Fibroblast of gingiva (primary cell): Measurements from ENCODE around the gene GPBP1.
"Not testable (repeated sequence)": the region's sequence is repeated elsewhere in the genome, so short reads cannot be mapped to it uniquely, and the experiment has no call there.

Experiments
- DNase-seq: peaks from one replicate; pipeline ENCODE4 v3.0.0-alpha.2; 2011; ENCODE audit warnings: low read depth

GPBP1 gene

DNA sequence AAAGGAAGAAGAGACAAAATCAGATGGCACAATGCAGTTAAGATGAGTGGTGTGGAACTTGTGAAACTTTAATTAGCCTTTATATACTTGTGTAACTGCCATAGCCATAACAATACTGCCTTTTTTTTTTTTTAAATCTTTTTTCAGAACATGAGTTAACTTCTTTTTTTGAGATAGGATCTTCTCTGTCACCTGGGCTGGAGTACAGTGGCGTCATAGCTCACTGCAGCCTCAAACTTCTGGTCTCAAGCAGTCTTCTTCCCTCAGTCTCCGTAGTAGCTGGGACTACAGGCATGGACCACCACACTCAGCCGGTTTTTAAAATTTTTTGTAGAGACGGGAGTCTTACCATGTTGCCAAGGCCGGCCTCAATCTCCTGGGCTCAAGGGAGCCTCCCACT is 37.2 kb downstream of the GPBP1 start:
- DNase-seq, result no peak

DNA sequence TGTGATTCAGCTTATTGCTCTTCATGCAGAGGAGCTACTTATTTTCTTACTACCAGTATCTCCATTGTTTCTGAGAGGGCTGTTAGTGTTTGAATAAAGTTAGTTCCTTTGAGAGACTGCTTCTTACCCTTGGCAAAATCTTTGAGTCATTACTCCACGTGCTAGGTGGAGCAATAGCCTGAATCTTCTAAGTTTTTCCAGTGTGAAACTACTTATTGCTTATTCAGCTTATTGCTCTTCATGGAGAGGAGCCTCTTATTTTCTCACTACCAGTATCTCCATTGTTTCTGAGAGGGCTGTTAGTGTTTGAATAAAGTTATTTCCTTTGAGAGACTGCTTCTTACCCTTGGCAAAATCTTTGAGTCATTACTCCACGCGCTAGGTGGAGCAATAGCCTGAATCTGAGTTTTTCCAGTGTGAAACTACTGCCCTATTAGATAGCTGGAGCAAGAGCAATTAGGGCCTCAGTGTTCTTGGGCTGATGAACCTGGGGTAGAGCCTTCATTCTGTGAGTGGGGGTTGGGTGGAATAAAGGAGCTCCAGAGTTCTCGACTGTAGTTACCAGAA is 41.9 kb downstream of the GPBP1 start:
- DNase-seq, result peak; percentile 39

DNA sequence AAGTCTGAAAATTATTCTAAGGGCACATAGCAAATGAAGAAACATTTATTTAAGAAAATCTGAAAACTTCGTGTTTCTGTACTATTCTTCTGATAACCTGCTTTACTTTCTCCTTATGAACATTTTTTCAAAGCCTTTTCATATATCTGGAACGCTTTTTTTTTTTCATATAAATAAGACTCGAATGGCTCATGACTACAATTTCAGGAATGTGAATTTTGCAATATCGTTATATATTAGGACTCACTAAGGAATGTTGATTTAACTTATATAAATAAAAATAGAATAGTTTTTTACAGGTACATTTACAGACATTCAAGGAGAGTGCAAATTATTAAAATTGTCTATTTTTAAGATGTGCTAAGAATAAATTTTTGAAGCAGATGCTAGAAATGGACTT is 42.9 kb downstream of the GPBP1 start:
- peak; percentile 50 for DNase-seq

DNA sequence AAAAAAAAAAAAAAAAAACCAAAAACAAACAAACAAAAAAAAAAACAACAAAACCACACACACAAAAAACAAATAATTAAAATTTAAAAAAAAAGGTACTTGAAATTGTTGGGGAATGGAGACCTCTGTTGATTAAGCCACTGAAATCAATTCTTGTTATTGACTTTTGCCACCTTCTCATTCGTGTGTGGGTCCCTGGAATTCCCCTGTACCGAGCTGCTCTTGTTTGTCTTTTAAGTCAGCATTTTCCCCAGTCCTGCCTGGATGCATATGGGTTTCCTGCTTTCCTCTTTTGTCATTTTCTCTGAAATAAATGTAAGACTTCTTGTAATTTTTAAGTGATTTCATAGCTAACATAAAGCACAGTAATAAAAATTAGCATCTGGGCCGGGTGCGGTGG is 45.5 kb downstream of the GPBP1 start:
- no peak for DNase-seq

DNA sequence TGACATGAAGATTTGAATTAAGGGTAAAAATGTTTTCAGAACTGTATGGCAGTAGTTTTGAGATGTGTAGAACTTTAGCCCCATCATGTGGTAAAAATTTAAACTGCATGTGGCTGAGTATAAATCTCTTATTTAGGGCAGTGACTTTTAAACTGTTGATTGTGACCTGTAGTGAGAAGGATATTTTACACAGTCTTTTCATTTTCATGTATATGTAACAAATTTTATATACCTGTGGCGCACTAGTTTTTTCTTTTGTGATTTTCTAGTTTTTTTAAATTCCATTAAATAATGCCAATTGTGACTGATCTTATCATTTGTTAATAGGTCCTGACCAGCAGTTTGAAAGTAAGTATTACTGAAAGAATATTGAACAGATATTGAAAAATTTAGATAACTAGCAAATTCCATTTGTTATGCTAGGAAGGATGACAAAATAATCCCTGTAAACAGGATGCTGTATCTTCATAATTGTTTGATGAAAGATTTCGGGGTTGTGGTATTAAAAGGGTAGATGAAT is 47.2 kb downstream of the GPBP1 start:
- peak; percentile 43 for DNase-seq

DNA sequence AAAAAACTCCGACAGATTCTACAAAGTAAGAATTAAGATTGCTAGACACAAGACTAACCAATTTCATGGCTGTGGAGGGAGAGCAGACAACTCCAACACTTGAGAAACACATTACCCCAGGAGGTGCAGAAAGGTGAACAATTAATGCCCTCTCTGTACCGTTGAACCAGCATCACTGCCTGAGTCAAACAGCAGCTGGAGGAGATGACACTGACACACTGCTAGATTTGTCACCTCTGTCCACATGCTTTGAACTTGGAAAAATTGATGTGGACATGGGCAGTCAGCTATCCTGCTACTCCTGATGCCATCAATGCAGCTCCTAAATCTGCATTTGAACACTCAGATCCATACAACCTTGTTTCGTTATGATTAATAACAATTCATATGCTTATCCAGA is 51.7 kb downstream of the GPBP1 start:
- no peak for DNase-seq

DNA sequence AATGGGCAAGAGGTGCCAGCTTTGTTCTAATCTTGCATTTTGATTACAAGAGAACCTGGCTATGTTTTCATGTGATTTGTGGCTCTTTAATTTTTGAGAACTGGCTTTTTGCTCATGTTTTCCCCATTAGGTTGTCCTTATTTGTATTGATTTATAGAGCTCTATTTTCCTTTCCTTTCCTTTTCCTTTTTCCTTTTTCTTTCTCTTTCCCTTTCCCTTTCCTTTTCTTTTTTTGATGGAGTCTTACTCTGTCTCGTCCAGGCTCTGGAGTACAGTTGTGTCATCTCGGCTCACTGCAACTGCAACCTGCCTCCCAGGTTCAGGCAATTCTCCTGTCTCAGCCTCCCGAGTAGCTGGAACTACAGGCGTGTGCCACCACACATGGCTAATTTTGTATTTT is 55.5 kb downstream of the GPBP1 start:
- no peak for DNase-seq

DNA sequence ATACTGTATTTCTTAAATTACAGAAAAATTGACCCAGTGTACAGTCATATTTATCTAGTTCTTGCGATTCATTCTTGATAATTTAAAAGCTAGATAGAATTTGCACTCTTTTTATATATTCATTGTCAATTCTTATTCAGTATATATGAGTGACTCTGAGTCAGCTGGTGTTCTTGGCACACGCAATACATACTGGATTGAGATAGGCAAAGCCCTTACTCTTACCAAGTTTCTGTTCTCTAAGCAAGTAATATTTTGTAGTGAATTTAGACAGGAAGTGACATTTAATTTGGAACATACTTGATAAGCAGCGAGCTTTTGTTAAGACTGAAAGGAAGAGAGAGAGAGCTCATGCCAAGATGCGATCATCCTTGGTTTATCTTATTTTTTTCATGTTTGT is 57.7 kb downstream of the GPBP1 start:
- no peak for DNase-seq

DNA sequence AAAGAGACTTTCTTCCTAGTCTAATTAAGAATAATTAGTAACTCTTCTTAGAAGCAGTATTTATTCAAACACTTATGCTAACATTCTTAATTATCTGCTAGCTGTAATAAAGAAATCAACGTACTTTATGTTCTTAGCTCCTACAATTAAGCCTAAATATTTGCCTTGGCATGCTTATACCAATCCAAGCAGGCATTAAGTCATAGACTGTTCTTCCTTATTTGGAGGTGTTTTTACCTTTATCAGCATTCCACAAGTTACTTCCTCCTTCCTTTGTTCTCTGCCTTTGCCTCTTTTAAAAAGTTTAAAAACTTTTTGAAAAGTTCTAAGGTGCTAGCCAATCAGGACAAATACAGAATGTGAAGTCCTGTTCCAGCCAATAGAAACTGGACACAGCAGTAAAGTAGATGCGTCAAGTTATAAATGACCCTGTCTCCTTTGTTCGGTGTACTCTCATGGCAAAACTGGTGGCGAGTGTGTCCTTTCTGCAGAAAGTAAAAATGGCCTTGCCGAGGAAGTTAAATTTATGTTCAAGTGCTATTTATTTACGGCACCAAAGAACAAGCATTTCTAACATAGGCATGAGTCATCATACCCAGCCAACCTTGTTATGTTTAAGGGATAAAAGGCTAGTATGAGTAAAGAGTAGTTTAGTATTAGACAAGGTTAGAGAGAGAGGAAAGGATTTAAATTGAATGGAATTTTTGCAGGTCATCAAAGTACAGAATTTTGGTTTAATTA is 58.6 kb downstream of the GPBP1 start:
- DNase-seq, result no peak

DNA sequence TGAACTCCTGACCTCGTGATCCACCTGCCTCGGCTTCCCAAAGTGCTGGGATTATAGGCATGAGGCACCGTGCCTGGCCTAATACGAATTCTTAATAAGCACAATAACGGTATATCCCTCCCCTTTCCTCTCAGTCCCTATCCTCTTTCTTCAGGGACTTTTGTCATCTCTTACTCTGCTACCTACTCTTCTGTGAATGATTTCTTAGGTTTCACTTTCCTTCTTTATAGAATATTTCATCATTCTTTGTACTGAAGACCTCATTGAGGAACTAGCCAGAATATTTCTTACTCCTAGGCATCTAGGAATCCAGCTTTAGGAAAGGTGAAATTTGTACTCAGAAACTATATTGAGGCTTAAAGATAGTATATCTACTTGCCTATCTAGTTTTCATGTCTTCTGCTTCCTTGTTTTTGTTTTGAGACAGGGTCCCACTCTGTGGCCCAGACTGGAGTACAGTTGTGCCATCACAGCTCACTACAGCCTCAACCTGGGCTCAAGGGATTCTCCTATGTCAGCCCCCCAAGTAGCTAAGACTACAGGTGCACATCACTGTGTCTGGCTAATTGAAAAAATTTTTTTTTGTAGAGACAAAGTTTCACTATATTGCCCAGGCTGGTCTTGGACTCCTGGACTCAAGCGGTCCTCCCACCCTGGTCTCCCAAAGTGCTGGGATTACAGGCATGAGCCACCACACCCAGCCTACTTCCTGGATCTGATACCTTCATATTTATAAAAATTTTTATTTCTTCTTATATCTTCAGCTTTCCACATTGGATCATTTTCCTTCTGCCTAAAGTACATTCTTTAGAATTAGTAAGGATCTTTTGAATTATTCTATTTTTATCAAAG is 69.7 kb downstream of the GPBP1 start:
- no peak for DNase-seq

DNA sequence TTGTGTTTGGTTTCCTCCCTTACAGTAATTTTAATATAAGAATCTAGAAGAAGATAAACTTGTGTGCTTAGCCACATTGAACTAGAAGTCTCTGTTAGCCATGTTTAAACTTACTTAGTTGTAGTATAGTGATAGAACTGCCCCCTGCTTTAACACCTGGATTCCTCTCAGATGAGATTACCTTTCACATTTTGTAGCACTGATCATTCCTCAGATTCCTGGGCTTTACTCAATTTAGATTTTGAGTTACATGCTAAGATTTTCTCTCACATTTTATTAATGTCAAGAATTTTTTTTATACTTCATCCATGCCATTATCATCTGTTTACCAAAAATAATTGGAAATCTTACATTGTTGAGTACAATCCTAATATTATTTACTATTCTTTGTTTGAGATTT is 70.5 kb downstream of the GPBP1 start:
- no peak for DNase-seq

DNA sequence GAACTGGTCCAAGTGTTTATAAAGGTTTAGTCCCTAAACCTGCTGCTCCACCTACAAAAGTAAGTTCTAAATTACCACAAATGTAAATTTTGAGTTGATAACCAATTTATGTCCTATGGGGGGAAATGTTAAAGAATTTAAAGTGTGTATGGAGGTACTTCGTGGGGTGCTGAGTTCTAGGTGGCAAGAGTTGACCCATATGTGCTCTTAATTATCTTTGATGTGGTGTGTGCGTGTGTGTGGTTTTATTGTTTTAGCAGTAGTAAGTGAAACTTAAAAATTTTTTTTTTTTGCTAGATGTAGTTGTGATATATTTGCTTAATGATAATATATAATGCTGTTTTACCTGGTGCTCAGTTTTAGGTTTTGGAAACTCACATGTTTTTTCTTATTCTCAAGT is 72.6 kb downstream of the GPBP1 start:
- DNase-seq, result no peak

DNA sequence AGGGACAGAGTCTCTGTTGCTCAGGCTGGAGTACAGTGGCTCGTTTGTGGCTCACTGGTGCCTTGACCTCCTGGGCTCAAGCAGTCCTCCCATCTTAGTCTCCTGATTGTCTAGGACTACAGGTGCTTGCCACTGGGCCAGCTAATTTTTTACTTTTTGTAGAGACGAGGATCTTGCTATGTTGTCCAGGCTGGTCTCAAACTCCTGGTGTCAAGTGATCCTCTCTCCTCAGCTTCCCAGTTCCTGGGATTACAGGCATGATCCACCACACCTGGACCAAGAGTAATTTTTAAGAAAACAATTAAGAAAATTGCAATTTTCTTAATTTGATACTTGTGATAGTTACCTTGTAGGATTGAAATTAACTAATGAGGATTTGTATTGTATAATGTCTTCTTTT is 73.9 kb downstream of the GPBP1 start:
- no peak for DNase-seq

DNA sequence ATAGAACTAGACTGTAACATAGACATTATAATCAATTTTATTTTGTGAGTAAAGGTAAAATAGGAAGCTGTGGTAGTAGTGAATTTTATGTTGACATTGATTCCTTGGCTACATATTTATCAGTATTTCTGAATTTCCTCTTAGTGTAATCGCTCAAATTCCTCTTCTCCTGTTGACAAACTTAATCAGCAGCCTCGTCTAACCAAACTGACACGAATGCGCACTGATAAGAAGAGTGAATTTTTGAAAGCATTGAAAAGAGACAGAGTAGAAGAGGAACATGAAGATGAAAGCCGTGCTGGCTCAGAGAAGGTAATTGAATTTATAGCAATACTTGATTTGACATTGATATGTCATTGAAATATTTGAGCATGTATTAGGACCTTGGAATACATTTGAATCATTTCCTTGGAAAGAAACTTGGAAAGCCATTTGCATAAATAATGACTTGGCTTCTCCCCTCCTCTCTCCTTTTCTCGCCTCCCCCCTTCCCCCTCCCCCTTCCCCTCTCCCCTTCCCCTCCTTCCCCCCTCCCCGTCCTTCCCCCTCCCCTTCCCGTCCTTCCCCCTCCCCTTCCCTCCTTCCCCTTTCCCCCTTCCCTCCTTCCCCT is 75.5 kb downstream of the GPBP1 start:
- no peak for DNase-seq

DNA sequence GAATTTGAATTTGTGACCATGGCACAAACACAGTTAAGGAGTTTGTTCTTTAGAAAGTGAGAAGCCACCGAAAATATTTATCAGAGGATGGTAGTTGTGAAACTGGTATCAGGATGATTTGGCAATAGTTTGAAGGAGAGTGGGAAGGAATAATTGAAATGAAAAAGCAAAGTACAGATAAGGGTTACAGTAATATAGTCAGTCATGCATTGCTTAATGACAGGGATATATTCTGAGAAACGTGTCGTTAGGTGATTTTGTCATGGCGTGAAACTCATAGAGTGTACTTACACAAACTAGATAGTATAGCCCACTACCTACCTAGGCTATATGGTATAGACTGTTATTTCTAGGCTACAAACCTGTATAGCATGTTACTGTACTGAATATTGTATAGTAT is 84.2 kb downstream of the GPBP1 start:
- no peak for DNase-seq

DNA sequence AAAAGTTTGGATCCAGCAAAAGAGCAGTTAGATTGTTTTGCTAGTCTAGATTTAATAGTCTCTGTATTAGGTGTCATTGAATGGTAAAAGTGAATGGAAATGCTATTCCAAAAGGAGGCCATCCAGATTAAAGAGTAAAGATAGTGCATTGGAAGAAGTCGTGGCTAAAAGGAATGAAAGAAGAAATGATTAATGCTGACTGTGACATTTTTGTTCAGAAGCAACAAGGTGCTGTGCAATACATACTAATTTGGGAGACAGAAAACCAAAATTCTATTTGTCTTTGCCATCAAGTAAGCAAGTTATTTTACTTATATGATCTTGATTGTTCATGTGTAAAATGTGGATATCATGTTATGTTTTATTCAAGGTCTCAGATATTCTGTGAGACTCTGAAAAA is 85.1 kb downstream of the GPBP1 start:
- DNase-seq, result no peak

DNA sequence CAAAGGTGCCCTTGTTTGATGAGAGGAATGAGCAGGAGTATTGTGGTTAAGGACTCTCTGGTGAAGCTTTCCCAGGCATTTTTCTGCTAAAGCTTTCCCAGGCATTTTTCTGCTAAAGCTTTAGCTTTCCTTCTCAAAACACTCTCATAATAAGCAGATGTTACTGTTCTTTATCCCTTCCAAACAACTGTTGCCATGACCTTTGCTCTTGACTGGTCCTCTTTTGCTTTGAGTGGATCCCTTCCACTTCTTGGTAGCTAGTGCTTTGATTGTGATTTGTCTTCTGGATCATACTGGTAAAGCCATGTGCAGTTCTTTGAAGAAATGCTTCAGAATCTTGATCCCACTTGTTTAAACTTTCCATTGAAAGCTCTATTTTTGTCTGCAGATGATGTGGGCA is 85.8 kb downstream of the GPBP1 start:
- no peak for DNase-seq

DNA sequence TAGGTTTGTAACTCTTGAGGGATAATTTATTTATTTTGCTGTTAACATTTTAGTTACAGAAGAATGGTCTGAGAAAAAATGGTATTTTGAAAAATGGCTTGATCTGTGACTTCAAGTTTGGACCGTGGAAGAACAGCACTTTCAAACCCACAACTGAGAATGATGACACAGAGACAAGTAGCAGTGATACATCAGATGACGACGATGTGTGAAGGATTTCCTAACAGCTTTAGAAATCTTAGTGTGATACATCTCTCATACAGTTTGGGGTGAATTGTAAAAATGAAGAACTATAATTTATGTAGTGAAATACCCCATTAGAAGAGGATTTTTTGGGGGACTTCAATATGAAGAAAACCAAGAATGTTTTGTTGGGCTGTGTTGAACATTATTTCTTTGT is 88.7 kb downstream of the GPBP1 start:
- no peak for DNase-seq

DNA sequence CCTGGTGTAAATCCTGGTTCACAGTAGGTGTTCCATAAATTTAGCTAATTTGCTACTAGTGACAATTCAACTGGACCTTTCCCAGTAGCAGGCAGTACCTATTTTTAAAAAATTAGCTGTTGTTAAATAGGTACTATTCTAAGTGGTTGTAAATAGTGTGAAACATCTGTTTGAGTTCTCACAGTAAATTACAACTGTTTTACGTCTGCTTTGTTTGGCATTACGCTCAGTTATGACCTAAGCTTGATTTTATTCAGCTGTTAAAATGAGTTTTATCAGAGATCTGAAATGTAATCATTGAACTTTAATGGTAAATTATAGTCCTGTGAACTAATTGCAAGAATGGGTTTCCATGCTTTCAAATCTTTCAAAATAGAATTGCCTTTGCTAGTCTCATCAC is 93.9 kb downstream of the GPBP1 start:
- DNase-seq, result no peak

DNA sequence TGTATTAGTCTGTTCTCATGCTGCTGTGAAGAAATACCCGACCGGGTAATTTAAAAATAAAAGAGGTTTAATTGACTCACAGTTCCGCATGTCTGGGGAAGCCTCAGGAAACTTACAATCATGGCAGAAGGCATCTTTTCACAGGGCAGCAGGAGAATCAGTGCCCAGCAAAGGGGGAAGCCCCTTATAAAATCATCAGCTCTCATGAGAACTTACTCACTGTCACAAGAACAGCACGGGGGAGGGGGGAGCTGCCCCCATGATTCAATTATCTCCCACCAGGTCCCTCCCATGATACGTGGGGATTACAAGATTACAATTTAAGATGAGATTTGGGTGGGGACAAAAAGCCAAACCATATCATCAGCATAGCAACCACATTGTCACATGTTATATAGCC is 102.5 kb downstream of the GPBP1 start:
- no peak for DNase-seq

DNA sequence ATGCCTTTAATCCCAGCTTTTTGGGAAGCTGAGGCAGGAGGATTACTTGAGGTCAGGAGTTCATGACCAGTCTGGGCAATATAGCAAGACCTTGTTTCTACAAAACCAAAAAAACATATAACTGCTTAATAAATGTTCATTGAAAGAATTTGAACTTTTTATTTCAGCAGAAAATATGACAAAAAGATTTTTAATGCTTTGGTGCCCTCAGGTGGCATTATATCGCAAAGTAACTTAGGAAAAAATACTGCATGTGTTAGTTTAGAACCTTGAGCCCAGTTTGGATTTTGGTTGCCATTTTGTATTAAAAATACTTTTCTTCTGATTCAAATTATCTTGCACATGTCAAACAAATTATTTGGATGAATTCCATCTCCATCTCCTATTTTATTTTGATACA is 103.2 kb downstream of the GPBP1 start:
- no peak for DNase-seq

DNA sequence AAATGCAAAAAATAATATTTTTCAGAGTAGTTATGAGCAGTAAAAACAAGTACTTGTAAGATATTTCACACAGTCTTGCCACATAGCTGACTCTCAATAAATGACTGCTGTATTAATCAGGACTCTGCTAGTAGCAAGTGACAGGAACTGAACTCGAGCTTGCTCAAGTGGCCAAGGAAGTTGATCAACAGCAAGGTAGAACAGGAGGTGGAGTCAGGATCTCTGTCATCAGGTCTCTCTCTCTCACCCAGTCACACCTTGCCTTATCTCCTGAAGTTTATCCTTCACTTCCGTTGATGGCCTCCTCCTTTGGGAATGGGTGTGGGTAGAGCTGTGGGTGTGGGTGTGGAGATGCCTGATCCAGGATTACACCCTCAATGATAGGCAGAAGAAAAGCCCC is 107.0 kb downstream of the GPBP1 start:
- no peak for DNase-seq

DNA sequence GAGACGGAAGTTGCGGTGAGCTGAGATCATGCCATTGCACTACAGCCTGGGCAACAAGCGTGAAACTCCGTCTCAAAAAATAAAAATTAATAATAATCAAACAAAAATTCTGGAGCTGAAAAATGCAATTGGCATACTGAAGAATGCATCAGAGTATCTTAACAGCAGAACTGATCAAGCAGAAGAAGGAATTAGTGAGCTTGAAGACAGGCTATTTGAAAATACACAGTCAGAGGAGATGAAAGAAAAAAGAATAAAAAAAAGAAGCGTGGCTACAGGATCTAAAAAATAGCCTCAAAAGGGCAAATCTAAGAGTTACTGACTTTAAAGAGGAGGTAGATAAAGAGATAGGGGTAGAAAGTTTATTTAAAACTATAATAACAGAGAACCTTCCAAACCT is 111.2 kb downstream of the GPBP1 start:
- not testable (repeated sequence) for DNase-seq
